ENCODE measurements around the gene HAGH.

The HAGH gene

GRCh38 chr16:1790261-1790610, 36.4 kb downstream of the HAGH start (continued):
- TF ChIP-seq ZNF48 (tag by site-specific recombination; IDR thresholded peaks at IDR 0.05) (no peak), AEBP2 (tag by site-specific recombination; IDR thresholded peaks at IDR 0.05; ENCODE audit: borderline replicate concordance) (no peak), ELK4 (IDR thresholded peaks at IDR 0.05; ENCODE audit: borderline replicate concordance, low read depth, low read length) (no peak)

DNA sequence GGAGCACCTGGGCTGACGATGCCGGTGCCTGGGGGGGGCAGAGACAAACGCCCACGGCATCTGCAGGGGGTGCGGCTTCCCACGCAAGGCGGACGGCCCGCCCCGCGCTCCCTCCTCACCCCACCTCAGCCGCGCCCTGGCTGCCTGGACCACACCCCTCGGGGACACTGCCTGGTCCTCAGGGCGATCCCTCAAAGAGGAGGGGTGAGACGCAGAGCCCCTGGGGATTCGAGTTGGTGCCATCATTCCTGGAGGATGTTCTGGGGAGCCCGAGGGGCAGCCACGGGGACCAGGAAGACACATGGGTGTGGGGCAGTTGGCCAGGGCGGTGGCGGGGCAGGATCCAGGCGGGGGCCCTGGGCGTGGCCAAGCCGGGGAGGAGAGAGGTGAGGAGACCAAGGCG, 37.0 kb downstream of the HAGH start:
- H3K36me3 ChIP-seq (ENCODE audit: control insufficient read depth in 2 of 2, insufficient read depth in 1 of 2, low read length in 2 of 2): peaks cover 3 to 56% of the 10 kb centered on the region in 2 experiments; a peak in 2 of 3 replicates
- H3K4me3 ChIP-seq (ENCODE audit: low read depth, low read length): no peak overlapping the region
- TF ChIP-seq, protein P1, sequence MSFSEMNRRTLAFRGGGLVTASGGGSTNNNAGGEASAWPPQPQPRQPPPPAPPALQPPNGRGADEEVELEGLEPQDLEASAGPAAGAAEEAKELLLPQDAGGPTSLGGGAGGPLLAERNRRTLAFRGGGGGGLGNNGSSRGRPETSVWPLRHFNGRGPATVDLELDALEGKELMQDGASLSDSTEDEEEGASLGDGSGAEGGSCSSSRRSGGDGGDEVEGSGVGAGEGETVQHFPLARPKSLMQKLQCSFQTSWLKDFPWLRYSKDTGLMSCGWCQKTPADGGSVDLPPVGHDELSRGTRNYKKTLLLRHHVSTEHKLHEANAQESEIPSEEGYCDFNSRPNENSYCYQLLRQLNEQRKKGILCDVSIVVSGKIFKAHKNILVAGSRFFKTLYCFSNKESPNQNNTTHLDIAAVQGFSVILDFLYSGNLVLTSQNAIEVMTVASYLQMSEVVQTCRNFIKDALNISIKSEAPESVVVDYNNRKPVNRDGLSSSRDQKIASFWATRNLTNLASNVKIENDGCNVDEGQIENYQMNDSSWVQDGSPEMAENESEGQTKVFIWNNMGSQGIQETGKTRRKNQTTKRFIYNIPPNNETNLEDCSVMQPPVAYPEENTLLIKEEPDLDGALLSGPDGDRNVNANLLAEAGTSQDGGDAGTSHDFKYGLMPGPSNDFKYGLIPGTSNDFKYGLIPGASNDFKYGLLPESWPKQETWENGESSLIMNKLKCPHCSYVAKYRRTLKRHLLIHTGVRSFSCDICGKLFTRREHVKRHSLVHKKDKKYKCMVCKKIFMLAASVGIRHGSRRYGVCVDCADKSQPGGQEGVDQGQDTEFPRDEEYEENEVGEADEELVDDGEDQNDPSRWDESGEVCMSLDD (tag by site-specific recombination; IDR thresholded peaks at IDR 0.05): no peak
- 0 out of 2 replicates have a peak, but pooled peaks have one; percentile 16 for TF ChIP-seq GLIS2 (tag by site-specific recombination; IDR thresholded peaks at IDR 0.05)
- TF ChIP-seq KLF8 (tag by site-specific recombination; IDR thresholded peaks at IDR 0.05): peak; percentile 78; the same call in 1 of the 2 replicates
- peak; percentile 100 for TF ChIP-seq KLF1 (tag by site-specific recombination; IDR thresholded peaks at IDR 0.05)
- TF ChIP-seq, protein P2, sequence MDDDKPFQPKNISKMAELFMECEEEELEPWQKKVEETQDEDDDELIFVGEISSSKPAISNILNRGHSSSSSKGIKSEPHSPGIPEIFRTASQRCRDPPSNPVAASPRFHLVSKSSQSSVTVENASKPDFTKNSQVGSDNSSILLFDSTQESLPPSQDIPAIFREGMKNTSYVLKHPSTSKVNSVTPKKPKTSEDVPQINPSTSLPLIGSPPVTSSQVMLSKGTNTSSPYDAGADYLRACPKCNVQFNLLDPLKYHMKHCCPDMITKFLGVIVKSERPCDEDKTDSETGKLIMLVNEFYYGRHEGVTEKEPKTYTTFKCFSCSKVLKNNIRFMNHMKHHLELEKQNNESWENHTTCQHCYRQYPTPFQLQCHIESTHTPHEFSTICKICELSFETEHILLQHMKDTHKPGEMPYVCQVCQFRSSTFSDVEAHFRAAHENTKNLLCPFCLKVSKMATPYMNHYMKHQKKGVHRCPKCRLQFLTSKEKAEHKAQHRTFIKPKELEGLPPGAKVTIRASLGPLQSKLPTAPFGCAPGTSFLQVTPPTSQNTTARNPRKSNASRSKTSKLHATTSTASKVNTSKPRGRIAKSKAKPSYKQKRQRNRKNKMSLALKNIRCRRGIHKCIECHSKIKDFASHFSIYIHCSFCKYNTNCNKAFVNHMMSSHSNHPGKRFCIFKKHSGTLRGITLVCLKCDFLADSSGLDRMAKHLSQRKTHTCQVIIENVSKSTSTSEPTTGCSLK (tag by site-specific recombination; IDR thresholded peaks at IDR 0.05): no peak
- TF ChIP-seq, protein P3, sequence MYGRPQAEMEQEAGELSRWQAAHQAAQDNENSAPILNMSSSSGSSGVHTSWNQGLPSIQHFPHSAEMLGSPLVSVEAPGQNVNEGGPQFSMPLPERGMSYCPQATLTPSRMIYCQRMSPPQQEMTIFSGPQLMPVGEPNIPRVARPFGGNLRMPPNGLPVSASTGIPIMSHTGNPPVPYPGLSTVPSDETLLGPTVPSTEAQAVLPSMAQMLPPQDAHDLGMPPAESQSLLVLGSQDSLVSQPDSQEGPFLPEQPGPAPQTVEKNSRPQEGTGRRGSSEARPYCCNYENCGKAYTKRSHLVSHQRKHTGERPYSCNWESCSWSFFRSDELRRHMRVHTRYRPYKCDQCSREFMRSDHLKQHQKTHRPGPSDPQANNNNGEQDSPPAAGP (tag by site-specific recombination; IDR thresholded peaks at IDR 0.05): peak; percentile 51; the same call in 1 of the 2 replicates
- 0 out of 2 replicates have a peak, but pooled peaks have one; percentile 30 for TF ChIP-seq ZFHX2 (tag by site-specific recombination; conservative IDR thresholded peaks at IDR 0.05)
- TF ChIP-seq KLF9 (tag by site-specific recombination; IDR thresholded peaks at IDR 0.05; ENCODE audit: low read depth): peak; percentile 28; the same call in 1 of the 2 replicates
- H3K27ac ChIP-seq (ENCODE audit: extremely low read depth, low read depth, low read length): no peak overlapping the region
- ChIA-PET POLR2A (interaction anchor here (1.5 kb wide), 1 partner anchor 366 kb away, joined by 3 read pairs; the partner anchor contains the start of gene TRAF7), CTCF (interaction anchor here (0.7 kb wide), 1 partner anchor 37 kb away, joined by 4 read pairs; no protein-coding TSS in a partner anchor)
- no peaks in the 10 kb centered on the region for H3K9me3 ChIP-seq (ENCODE audit: control insufficient read depth, insufficient read depth, low read depth, low read length)
- H3K4me1 ChIP-seq (ENCODE audit: control insufficient read depth, insufficient read depth, low read length): no peaks in the 10 kb centered on the region

DNA sequence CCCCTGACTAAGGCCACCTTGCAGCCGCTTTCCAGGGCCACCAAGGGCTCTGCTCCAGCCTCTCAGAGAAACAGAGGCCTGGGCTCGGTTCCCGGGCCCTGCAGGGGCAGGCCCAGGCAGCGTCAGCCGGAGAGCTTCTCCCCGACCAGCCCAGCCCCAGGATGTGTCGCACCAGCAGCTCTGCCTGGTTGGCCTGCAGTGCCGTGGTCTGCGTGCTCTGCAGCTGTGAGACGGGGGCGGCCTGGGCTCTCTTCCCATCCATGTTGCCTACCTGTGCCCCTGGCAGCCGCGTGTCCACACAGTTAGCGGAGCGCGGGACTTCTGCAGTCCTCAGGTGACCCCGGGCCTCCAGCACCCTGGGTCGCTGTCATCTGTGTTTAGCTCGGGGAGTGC, 37.9 kb downstream of the HAGH start:
- Histone ChIP-seq H3K36me3 (ENCODE audit: control insufficient read depth in 2 of 2, insufficient read depth in 1 of 2, low read length in 2 of 2) (peaks cover 11 to 60% of the 10 kb centered on the region in 2 experiments; a peak in 2 of 3 replicates), H3K27ac (ENCODE audit: extremely low read depth, low read depth, low read length) (no peak overlapping the region), H3K4me1 (ENCODE audit: control insufficient read depth, insufficient read depth, low read length) (0 out of 2 replicates have a peak, but pooled peaks cover 2% of the 10 kb centered on the region), H3K4me3 (ENCODE audit: low read depth, low read length) (no peak overlapping the region), H3K9me3 (ENCODE audit: control insufficient read depth, insufficient read depth, low read depth, low read length) (no peaks in the 10 kb centered on the region)
- ChIA-PET CTCF (interaction anchor here (0.7 kb wide), 1 partner anchor 36 kb away, joined by 4 read pairs; no protein-coding TSS in a partner anchor), POLR2A (interaction anchor here (1.5 kb wide), 2 partner anchors 11 to 367 kb away, joined by 3 read pairs; partner anchors contain the start of gene TRAF7)
- TF ChIP-seq ZNF138 (tag by site-specific recombination; IDR thresholded peaks at IDR 0.05; ENCODE audit: borderline replicate concordance) (no peak), ZXDB (tag by site-specific recombination; IDR thresholded peaks at IDR 0.05) (no peak), ZNF510 (tag by site-specific recombination; IDR thresholded peaks at IDR 0.05; ENCODE audit: insufficient replicate concordance) (no peak), ZNF175 (tag by site-specific recombination; IDR thresholded peaks at IDR 0.05) (no peak), ZNF404 (tag by site-specific recombination; IDR thresholded peaks at IDR 0.05) (no peak)
- TF ChIP-seq, protein P3 (tag by site-specific recombination; IDR thresholded peaks at IDR 0.05): no peak
- TF ChIP-seq, protein P4, sequence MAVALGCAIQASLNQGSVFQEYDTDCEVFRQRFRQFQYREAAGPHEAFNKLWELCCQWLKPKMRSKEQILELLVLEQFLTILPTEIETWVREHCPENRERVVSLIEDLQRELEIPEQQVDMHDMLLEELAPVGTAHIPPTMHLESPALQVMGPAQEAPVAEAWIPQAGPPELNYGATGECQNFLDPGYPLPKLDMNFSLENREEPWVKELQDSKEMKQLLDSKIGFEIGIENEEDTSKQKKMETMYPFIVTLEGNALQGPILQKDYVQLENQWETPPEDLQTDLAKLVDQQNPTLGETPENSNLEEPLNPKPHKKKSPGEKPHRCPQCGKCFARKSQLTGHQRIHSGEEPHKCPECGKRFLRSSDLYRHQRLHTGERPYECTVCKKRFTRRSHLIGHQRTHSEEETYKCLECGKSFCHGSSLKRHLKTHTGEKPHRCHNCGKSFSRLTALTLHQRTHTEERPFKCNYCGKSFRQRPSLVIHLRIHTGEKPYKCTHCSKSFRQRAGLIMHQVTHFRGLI (tag by site-specific recombination; IDR thresholded peaks at IDR 0.05): peak; percentile 99
- TF ChIP-seq, protein P1 (tag by site-specific recombination; IDR thresholded peaks at IDR 0.05): no peak

All from HEK293 (cell line).